Keratinocyte (primary cell): ENCODE results near the gene NAP1L1. TPM values are rescaled to one million over a fixed set of nuclear protein-coding genes. Genes with fewer than 3 reads are reported as not detected.

Experiments used
- DNase-seq: peaks from one replicate; pipeline ENCODE4 v3.0.0-alpha.2; 2011; ENCODE audit warnings: low read depth, missing footprints, low spot score
- FAIRE-seq: peaks from 2 replicates; lab custom pipeline; 2011; peaks lifted over from hg19 to GRCh38; lab: Jason Lieb, UNC
- H2AFZ ChIP-seq: 2 replicates; pipeline ENCODE4 v1.6.0; 2012; ENCODE audit warnings: low read length, control low read depth, inconsistent platforms; ENCODE audit not compliant: control insufficient read depth
- H3K27ac ChIP-seq: 2 replicates; pipeline ENCODE4 v1.5.1; 2011; ENCODE audit warnings: low read length; ENCODE audit not compliant: control insufficient read depth, insufficient read depth
- H3K27me3 ChIP-seq: 3 replicates; pipeline ENCODE4 v1.6.0; 2011; ENCODE audit warnings: low read length; ENCODE audit not compliant: control insufficient read depth, insufficient read depth; ENCODE audit errors: extremely low read depth
- H3K36me3 ChIP-seq, 2 experiments: 2 replicates in 1 of 2; 3 replicates in 1 of 2; pipeline ENCODE4 v1.5.1; 2011; ENCODE audit warnings: low read length in 2 of 2, mild to moderate bottlenecking in 1 of 2; ENCODE audit not compliant: control insufficient read depth in 2 of 2, insufficient read depth in 2 of 2; ENCODE audit errors: extremely low read depth in 1 of 2
- H3K4me1 ChIP-seq: 3 replicates; pipeline ENCODE4 v1.5.1; 2011; ENCODE audit warnings: low read length; ENCODE audit not compliant: control insufficient read depth, insufficient read depth; ENCODE audit errors: extremely low read depth
- H3K4me2 ChIP-seq: 3 replicates; pipeline ENCODE4 v1.6.0; 2011; ENCODE audit warnings: low read depth, low read length; ENCODE audit not compliant: control insufficient read depth, insufficient read depth; ENCODE audit errors: extremely low read depth
- H3K4me3 ChIP-seq, 3 experiments: fragments of 200-600 bp in 1 of 3; sonication (generic) in 1 of 3; 2 replicates in 2 of 3; 3 replicates in 1 of 3; pipeline ENCODE4 v1.5.1; 2011 to 2016; ENCODE audit warnings: low read length in 3 of 3, mild to moderate bottlenecking in 3 of 3, control low read depth in 2 of 3, inconsistent platforms in 1 of 3, low read depth in 1 of 3, mixed read lengths in 1 of 3, mixed run types in 1 of 3, moderate library complexity in 1 of 3; ENCODE audit not compliant: control insufficient read depth in 2 of 3, insufficient read depth in 2 of 3; ENCODE audit errors: extremely low read depth in 1 of 3
- H3K79me2 ChIP-seq: 2 replicates; pipeline ENCODE4 v1.6.0; 2012; ENCODE audit warnings: low read length; ENCODE audit not compliant: control insufficient read depth, insufficient read depth
- H3K9ac ChIP-seq: 3 replicates; pipeline ENCODE4 v1.6.0; 2011; ENCODE audit warnings: low read length; ENCODE audit not compliant: control insufficient read depth, insufficient read depth; ENCODE audit errors: extremely low read depth
- H3K9me1 ChIP-seq: 3 replicates; pipeline ENCODE4 v1.6.0; 2011; ENCODE audit warnings: low read length; ENCODE audit not compliant: control insufficient read depth, insufficient read depth; ENCODE audit errors: extremely low read depth
- H3K9me3 ChIP-seq: 2 replicates; pipeline ENCODE4 v1.5.1; 2012; ENCODE audit warnings: low read depth, low read length; ENCODE audit not compliant: control insufficient read depth
- H4K20me1 ChIP-seq: 3 replicates; pipeline ENCODE4 v1.6.0; 2011; ENCODE audit warnings: low read length; ENCODE audit not compliant: control insufficient read depth, insufficient read depth; ENCODE audit errors: extremely low read depth
- EZH2 ChIP-seq: IDR thresholded peaks from one replicate; pipeline ENCODE4 v1.6.1; 2012; ENCODE audit warnings: inconsistent platforms, mild to moderate bottlenecking, low read length, moderate library complexity
- dilution Hi-C: fragments of 300-500 bp; cut with MboI; formaldehyde crosslinking; loops from one replicate; pipeline ENCODE4 v1.7.0; 2020; ENCODE audit warnings: low sequenced_read_pairs; ENCODE audit not compliant: extremely low pct_ligation_motif_present
- polyA plus RNA-seq, 5 experiments: library from polyadenylated mRNA; depleted of rRNA in 3 of 5; stranded (reverse) in 3 of 5; stranded (forward) in 1 of 5; unstranded in 1 of 5; fragments of >200 nt; gene quantifications; 1 replicate in 1 of 5; 2 replicates in 3 of 5; 3 replicates in 1 of 5; pipeline versions ENCODE4 v1.2.1 to v1.2.3, GENCODE V29; 2011 to 2012; ENCODE audit warnings: missing spikeins in 2 of 5, low read depth in 1 of 5, low replicate concordance in 1 of 5
- TF ChIP-seq, protein P1 (sequence below), 3 experiments: IDR thresholded peaks in 1 of 3; conservative IDR thresholded peaks in 1 of 3; optimal IDR thresholded peaks in 1 of 3; 2 replicates in 2 of 3; 3 replicates in 1 of 3; pipeline versions ENCODE3 to v1.5.1; 2011; ENCODE audit warnings: low read length in 3 of 3, mild to moderate bottlenecking in 3 of 3, moderate library complexity in 2 of 3, control low read depth in 1 of 3, inconsistent platforms in 1 of 3; ENCODE audit not compliant: insufficient read depth in 2 of 3; ENCODE audit errors: extremely low read depth in 1 of 3

NAP1L1 gene
- polyA plus RNA-seq, 1 donor (not counting 4 experiments of a cell fraction or from before 2014, with no cell fraction given), result 384 TPM

GRCh38 chr12:76111209-76111749 lies 26.8 kb upstream of the NAP1L1 start:
- H3K27ac ChIP-seq, result no peak overlapping the region
- no peak overlapping the region for H3K4me2 ChIP-seq
- no peak overlapping the region for H2AFZ ChIP-seq
- H3K4me1 ChIP-seq, result peaks cover 17% of the 10 kb centered on the region
- no peaks in the 10 kb centered on the region for H3K9me3 ChIP-seq
- no peaks in the 10 kb centered on the region for H3K36me3 ChIP-seq
- no peak for TF ChIP-seq EZH2
- TF ChIP-seq, protein P1, sequence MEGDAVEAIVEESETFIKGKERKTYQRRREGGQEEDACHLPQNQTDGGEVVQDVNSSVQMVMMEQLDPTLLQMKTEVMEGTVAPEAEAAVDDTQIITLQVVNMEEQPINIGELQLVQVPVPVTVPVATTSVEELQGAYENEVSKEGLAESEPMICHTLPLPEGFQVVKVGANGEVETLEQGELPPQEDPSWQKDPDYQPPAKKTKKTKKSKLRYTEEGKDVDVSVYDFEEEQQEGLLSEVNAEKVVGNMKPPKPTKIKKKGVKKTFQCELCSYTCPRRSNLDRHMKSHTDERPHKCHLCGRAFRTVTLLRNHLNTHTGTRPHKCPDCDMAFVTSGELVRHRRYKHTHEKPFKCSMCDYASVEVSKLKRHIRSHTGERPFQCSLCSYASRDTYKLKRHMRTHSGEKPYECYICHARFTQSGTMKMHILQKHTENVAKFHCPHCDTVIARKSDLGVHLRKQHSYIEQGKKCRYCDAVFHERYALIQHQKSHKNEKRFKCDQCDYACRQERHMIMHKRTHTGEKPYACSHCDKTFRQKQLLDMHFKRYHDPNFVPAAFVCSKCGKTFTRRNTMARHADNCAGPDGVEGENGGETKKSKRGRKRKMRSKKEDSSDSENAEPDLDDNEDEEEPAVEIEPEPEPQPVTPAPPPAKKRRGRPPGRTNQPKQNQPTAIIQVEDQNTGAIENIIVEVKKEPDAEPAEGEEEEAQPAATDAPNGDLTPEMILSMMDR (optimal IDR thresholded peaks at IDR 0.05 in 1 of 3, IDR thresholded peaks at IDR 0.05 in 1 of 3, conservative IDR thresholded peaks at IDR 0.05 in 1 of 3; ENCODE audit: extremely low read depth in 1 of 3, insufficient read depth in 2 of 3, low read length in 3 of 3), result no peak
- FAIRE-seq (no peak), DNase-seq (no peak)
- no peak overlapping the region for H3K4me3 ChIP-seq
- no peaks in the 10 kb centered on the region for H3K79me2 ChIP-seq
- H3K27me3 ChIP-seq, result no peaks in the 10 kb centered on the region
- H3K9me1 ChIP-seq, result no peaks in the 10 kb centered on the region
- no peak overlapping the region for H3K9ac ChIP-seq
- dilution Hi-C loops, result no loop called here
- H4K20me1 ChIP-seq, result no peaks in the 10 kb centered on the region

- no peak overlapping the region for H3K4me2 ChIP-seq
- no peak overlapping the region for H3K27ac ChIP-seq
- H3K9me1 ChIP-seq, result no peaks in the 10 kb centered on the region
- H3K79me2 ChIP-seq, result no peaks in the 10 kb centered on the region
- no peak overlapping the region for H3K9ac ChIP-seq
- FAIRE-seq (no peak), DNase-seq (no peak)
- no peaks in the 10 kb centered on the region for H3K27me3 ChIP-seq
- H3K4me3 ChIP-seq, result no peak overlapping the region
- no peaks in the 10 kb centered on the region for H4K20me1 ChIP-seq
- no peak for TF ChIP-seq EZH2
- TF ChIP-seq, protein P1 (optimal IDR thresholded peaks at IDR 0.05 in 1 of 3, IDR thresholded peaks at IDR 0.05 in 1 of 3, conservative IDR thresholded peaks at IDR 0.05 in 1 of 3; ENCODE audit: extremely low read depth in 1 of 3, insufficient read depth in 2 of 3, low read length in 3 of 3), result no peak
- H3K9me3 ChIP-seq, result no peaks in the 10 kb centered on the region
- H3K36me3 ChIP-seq, result no peaks in the 10 kb centered on the region
- dilution Hi-C loops, result no loop called here
- H3K4me1 ChIP-seq, result peaks cover 16% of the 10 kb centered on the region
- no peak overlapping the region for H2AFZ ChIP-seq
Observed at GRCh38 chr12:76109879-76110278, 25.4 kb upstream of the NAP1L1 start.
